GM04503 (cell line): ENCODE data around the gene GNA12.
"Not testable (repeated sequence)": the region's sequence is repeated elsewhere in the genome, so short reads cannot be mapped to it uniquely, and the experiment has no call there.

Experiments
- DNase-seq: peaks from one replicate; pipeline ENCODE4 v3.0.0-alpha.2; 2012; ENCODE audit warnings: low read depth

Gene GNA12

DNA sequence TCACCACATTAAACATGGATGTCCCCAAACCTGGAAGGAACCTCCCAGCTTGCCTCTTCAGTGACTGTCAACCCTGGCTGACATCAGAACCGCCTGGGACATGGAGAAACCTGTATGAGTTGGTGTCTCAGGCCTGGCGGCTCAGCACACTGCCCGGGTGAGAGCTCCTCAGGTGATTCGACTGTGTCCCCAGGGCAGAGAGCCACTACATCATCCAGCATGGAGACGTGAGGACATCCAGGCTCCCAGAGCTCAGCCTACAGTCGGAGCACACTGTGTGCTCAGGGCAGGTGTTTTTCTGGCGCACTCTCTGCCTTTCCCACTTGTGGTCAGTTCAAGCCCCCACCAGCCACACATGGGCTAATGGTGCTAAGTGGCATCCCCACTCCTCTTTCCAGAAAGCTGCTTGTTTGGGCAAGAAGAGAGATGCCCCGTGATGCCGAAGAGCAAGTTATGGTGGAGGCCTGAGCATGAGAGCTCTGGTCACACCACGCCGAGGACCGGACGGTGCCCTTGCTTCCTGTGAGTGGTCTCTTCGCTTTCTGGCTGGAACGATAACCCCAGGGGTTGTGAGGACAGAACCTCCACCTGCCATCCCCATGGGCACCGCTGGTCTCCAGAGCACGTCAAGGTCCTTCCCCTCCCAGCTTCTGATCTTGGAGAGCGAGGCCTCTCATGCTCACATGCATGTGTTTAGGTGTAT is 117.6 kb downstream of the GNA12 start:
- no peak for DNase-seq

- DNase-seq: no peak
Observed at GRCh38 chr7:2725178-2726105, 118.7 kb downstream of the GNA12 start.

- no peak for DNase-seq
Observed at GRCh38 chr7:2724453-2725177, 119.5 kb downstream of the GNA12 start.

DNA sequence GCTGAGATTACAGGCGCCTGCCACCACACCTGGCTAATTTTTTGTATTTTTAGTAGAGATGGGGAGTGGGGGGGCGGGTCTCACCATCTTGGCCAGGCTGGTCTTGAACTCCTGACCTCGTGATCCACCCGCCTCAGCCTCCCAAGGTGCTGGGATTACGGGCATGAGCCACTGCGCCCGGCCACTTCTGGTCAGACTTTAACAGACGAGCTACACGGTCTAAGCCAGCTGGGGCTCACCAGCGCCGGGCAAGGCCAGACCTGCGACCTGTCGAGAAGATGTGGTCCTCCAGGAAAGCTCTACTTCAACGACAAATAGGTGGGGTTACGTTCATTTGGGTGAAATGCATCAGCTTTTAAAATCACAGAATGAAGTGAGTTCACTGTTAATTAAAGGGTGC is 120.1 kb downstream of the GNA12 start:
- not testable (repeated sequence) for DNase-seq

- DNase-seq: no peak
Observed at GRCh38 chr7:2723138-2723850, 120.8 kb downstream of the GNA12 start.

- DNase-seq: no peak
Observed at GRCh38 chr7:2722591-2722990, 121.5 kb downstream of the GNA12 start.

GRCh38 chr7:2721842-2722241 is 122.3 kb downstream of the GNA12 start:
- DNase-seq: no peak

- DNase-seq: no peak
Observed at GRCh38 chr7:2720024-2720423, 124.1 kb downstream of the GNA12 start.

DNA sequence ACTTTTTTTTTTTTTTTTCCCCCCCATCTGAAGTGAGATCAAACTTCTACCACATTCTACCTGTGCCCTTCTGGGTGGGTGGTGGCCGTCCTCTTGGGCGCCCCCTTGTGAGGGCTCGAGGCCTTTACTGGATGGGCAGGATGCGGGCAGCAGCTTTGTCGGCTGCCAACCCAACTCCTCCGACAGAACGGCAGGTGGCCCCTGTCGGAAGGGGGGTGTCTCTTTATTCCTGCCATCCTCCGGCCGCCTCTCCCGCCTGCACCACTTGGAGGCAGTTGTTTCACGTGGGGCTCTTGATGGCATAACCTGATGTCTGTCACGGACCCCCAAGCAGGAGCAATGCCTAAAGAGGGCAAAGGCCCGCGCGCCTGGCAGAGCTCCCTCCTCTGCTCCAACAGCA is 125.1 kb downstream of the GNA12 start:
- no peak for DNase-seq

GRCh38 chr7:2718296-2718965 is 125.7 kb downstream of the GNA12 start:
- no peak for DNase-seq

DNA sequence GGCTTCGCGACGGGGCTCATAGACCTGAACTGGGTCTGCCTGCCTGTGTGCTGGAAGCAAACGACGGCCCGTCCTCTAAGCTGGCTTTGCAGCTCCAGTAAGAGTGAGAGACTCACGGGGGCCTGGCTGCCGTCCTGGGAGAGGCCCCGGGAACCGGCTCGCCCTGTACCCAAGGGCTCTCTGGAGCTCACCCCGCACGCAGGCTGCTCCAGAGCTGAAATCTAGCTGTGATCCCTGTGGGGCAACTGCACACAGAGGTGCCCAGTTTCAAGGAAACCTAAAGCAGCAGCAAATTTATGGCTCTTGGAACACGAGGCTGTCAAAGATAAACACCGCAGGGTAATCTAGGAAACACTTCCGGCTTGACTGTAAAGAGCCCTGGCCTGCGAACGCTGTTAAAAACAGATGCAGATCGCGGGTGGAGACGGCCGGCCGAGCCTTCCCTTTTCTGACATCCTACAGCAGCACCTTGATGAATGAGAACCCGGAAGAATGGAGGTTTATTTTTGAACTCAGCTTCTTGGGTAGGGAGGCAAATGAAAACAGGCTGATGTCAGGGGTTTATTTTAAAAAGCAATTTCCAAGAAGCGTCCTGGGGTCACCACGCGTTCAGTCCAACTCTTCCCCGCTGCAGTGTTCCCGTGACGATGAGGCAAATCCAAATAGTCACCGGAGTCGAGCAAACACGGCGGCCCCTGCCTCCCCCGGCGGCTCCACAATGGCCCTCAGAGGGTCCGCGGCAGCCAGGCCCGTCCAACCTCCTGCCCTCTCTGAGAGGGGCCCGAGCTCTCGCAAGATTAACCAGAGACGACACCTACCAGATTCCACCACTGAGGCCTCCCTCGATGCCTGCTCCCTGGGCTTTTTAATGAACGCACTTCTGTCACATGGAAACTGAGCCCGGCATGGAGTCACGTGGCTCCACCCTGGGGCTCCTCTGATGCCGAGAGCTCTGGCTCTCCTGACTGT is 126.5 kb downstream of the GNA12 start:
- DNase-seq: no peak

- no peak for DNase-seq
Observed at GRCh38 chr7:2716906-2717292, 127.2 kb downstream of the GNA12 start.

DNA sequence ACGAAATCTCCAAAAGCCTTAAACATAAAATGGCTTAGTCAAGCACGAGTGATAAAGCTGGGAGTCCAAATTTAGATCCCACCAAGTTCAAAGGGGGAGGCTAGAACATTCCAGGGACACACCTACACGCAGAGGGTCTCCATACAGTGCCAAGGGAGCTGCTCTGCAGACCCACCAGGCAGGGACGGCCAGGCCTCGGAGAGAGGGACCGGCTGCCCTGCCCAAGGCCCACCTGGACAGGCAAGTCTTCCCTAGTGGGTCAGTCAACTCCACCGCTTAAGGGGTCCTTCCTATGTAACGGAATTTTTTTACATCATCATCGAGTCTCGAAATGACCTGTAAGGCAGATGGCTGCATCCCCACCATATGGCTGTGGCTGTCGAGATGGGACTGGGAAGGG is 127.6 kb downstream of the GNA12 start:
- DNase-seq: no peak

GRCh38 chr7:2715341-2716231 is 128.5 kb downstream of the GNA12 start:
- no peak for DNase-seq

DNA sequence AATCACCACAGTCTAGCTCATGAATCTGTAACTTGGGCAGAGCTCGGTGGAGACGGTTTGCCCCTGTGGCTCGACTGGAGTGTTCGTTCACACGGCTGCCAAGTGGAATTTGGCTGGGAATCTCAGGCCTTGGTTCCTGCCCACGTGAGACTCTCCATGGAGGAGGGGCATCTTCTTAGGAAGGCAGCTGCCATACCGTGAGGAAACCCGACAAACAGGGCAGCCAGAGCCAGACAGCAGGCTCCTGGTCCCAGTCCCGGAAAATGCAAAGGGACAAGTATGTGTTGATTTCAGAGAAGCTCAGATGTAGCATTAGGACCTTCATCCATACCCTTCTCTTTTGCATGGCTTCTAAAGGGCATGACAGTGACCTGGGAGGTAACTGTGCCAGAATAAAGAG is 129.5 kb downstream of the GNA12 start:
- no peak for DNase-seq

DNA sequence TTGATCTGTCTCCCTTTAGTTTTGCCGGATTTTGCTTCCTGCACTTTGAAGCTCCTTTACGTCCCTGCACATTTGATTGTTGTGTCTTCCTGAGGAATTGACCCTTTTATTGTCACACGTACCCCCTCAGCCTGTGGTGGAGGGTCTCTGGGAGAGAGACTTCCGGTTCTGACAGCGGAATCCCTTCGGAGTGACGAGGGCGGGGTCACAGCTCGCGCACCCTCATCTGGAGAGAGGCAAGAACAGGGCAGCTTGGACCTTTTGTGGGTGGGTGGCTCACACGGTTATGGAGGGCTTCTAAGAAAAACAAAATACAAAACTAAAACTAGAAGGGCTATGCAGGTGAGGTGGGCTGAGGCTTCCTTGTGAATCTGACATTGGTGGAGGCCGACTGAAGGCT is 130.1 kb downstream of the GNA12 start:
- no peak for DNase-seq

DNA sequence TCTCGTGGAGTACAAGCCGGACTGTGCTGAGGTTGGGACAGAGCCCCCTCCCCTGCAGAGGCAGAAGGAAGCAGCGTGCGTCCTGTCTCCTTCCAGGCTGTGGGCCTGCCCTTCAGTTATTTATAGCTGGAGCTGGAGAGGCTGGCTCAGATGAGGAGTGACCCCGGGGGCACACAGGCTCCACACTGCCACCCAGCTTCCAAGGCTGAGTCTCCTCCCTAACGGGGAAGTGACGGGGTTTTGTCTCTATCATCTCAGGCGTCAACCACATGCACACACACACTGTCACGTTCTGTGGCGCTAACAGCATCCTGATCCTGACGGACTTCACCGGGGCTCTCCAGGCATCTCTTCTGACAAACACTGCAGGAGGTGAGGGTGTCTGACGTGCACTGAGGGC is 130.7 kb downstream of the GNA12 start:
- DNase-seq: no peak

DNA sequence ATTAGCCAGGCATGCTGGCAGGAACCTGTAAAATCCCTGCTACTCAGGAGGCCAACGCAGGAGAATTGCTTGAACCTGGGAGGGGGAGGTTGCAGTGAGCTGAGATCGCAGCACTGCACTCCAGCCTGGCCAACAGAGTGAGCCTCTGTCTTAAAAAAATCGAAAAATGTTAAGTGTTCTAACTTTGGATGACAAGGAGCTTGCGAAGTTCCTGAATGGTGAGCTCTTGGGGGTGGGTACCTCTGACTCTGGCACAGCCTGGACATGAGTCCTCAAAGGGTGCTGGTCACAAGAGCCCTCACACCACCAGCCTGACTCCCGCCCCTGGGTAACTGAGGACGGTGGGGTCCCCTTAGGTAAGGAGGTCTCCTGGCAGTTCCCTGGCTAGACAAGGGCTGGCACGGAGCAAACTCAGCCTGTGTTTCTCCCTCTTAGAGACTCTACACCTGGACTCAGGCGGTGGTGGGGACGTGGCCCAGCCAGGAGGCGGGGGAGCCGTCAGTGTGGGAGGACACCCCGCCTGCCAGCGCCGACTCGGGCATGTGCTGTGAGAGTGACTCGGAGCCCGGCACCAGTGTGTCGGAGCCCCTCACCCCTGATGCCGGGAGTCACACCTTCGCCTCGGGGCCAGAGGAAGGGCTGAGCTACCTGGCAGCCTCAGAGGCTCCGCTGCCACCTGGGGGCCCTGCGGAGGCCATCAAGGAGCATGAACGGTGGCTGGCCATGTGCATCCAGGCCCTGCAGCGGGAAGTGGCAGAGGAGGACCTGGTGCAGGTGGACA is 132.0 kb downstream of the GNA12 start:
- DNase-seq: no peak
